DMS153 (cell line): ENCODE measurements around the gene SPINK4.

Experiments used
- DNase-seq: peaks from one replicate; lab custom pipeline; 2025; lab: John Stamatoyannopoulos, UW

SPINK4 gene

GRCh38 chr9:33257276-33257675 lies 17.3 kb downstream of the SPINK4 start:
- no peak for DNase-seq

GRCh38 chr9:33260372-33260771 lies 20.4 kb downstream of the SPINK4 start:
- no peak for DNase-seq

- DNase-seq: no peak
These were observed 23.4 kb downstream of the SPINK4 start for GRCh38 chr9:33263131-33264002.

- DNase-seq: no peak
These were observed 24.1 kb downstream of the SPINK4 start for GRCh38 chr9:33264003-33264472.

- DNase-seq: peak; percentile 99
These were observed 24.7 kb downstream of the SPINK4 start, which contains the start of the genes BAG1 and CHMP5 for GRCh38 chr9:33264473-33265177. TSS of gene BAG1 (minus strand) at chr9:33264708. TSS of gene CHMP5 (plus strand) at chr9:33265049. CDS start at chr9:33265079, 30 bp downstream.

- no peak for DNase-seq
These were observed 25.4 kb downstream of the SPINK4 start for GRCh38 chr9:33265211-33265865.

- no peak for DNase-seq
These were observed 27.3 kb downstream of the SPINK4 start for GRCh38 chr9:33267151-33267767.

GRCh38 chr9:33270146-33270545 lies 30.2 kb downstream of the SPINK4 start:
- no peak for DNase-seq

- no peak for DNase-seq
These were observed 32.1 kb downstream of the SPINK4 start for GRCh38 chr9:33272061-33272460.

GRCh38 chr9:33273266-33273971 lies 33.5 kb downstream of the SPINK4 start:
- DNase-seq: no peak

GRCh38 chr9:33273972-33274328 lies 34.0 kb downstream of the SPINK4 start:
- DNase-seq: no peak

GRCh38 chr9:33277484-33277883 lies 37.5 kb downstream of the SPINK4 start:
- no peak for DNase-seq

GRCh38 chr9:33285502-33285901 lies 45.5 kb downstream of the SPINK4 start:
- DNase-seq: no peak

GRCh38 chr9:33287087-33287490 lies 47.1 kb downstream of the SPINK4 start:
- peak; percentile 16 for DNase-seq

GRCh38 chr9:33288235-33288634 lies 48.3 kb downstream of the SPINK4 start:
- DNase-seq: no peak

GRCh38 chr9:33288828-33289483 lies 49.0 kb downstream of the SPINK4 start:
- DNase-seq: no peak

- DNase-seq: no peak
These were observed 49.5 kb downstream of the SPINK4 start for GRCh38 chr9:33289496-33289895.

- DNase-seq: no peak
These were observed 49.9 kb downstream of the SPINK4 start for GRCh38 chr9:33289936-33290246.

- DNase-seq: peak; percentile 96
These were observed 50.5 kb downstream of the SPINK4 start, which contains the start of gene NFX1 for GRCh38 chr9:33290247-33291030. TSS of gene NFX1 (plus strand) at chr9:33290516. CDS start at chr9:33290573, 57 bp downstream.

- no peak for DNase-seq
These were observed 51.0 kb downstream of the SPINK4 start for GRCh38 chr9:33291031-33291397.
